NCI-H2107 (cell line): ENCODE measurements around the gene FALEC.

Experiments
- DNase-seq: peaks from one replicate; lab custom pipeline; 2025; lab: John Stamatoyannopoulos, UW

The FALEC gene

DNA sequence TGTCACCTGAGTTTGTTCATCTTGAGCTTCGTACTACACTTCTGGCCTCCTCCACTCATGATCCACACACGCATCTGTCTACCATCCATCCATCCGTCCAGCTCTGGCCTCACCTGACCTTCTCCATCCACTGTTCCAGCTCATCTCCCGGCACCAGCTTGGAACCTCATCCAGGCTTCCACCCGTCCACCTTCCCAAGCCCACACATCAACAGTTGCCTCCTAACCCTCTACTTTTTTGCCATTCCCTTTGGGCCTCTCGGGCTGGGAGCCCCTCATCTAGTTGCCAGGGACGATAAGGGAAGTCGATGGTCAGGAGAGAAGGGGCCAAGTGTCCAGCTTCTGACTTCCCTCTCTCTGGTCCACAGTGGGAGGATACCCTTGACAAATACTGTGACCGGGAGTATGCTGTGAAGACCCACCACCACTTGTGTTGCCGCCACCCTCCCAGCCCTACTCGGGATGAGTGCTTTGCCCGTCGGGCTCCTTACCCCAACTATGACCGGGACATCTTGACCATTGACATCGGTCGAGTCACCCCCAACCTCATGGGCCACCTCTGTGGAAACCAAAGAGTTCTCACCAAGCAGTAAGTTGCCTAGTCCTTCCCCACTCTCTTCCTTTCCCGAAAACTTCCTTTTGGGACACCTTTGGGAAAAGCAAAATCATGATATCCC, 3.4 kb upstream of the FALEC start:
- DNase-seq, result no peak

DNA sequence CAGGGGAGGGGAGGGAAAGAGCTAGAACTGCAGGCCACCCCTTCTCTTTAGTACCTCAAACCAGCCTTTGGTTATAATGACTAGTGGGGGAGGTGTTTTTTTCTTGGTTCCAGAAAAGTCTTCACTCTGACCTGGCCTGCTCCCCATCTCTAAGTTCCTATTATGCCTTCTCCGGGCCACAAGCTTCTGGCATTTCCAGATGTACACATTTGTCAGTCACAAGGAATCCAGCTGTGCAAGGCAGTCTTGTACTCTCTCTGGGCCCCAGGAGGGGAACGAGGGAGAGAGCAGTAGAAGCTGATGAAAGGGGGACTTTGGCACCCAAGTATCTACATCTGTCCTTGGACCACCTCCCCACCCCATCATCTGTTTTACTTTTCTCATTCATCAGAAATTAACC, 2.7 kb upstream of the FALEC start:
- no peak for DNase-seq

DNA sequence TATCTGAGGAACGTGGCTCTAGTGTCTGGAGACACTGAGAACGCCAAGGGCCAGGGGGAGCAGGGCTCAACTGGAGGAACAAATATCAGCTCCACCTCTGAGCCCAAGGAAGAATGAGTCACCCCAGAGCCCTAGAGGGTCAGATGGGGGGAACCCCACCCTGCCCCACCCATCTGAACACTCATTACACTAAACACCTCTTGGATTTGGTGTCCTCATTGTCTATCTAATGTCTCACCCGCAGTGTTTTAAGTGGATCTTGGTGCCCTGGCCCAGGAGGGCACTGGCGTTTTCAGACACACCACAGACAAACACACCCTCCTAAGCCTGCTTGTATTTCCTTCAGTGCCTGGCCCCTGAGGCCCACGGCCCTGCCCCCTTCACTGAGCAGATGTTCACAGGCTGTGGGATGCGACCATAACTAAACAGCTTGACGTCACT, 2.2 kb upstream of the FALEC start:
- no peak for DNase-seq

DNA sequence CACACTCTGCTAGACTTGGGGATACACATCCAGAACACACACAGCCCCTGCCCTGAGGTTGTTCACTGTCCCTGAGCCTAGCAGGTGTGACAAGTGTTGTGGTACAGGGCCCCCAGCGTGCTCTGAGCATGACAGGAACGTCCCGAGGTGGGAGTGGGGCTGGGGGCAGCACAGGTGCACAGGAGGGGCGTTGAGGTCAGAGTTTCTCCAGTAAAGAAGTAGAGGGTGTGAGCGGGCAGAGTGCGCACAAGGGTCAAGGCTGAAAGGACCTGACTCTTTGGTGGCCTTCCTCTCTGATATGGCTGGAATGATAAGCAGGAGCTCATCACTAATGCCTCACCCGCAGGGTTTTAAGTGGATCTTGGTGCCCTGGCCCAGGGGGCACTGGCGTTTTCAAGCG, 1.3 kb upstream of the FALEC start:
- DNase-seq, result no peak

DNA sequence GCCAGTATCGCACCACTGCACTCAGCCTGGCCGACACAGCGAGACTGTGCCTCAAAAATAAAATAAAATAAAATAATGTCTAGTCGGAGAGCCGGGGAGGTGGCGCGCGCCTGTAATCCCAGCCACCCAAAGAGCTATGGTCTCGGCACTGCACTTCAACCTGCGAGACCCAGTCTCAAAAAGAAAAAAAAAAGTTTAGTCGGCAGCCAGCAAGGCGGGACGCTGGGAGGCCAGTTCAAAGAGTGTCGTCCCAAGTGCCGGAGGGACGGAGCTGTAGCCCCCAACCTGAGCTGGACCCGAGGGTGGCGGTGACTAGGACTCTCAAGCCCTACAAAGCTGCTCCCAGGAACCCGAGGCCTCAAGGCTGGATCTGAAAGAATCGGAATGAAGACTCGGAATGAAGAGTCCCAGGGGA, 632 bp upstream of the FALEC start:
- DNase-seq, result no peak

DNA sequence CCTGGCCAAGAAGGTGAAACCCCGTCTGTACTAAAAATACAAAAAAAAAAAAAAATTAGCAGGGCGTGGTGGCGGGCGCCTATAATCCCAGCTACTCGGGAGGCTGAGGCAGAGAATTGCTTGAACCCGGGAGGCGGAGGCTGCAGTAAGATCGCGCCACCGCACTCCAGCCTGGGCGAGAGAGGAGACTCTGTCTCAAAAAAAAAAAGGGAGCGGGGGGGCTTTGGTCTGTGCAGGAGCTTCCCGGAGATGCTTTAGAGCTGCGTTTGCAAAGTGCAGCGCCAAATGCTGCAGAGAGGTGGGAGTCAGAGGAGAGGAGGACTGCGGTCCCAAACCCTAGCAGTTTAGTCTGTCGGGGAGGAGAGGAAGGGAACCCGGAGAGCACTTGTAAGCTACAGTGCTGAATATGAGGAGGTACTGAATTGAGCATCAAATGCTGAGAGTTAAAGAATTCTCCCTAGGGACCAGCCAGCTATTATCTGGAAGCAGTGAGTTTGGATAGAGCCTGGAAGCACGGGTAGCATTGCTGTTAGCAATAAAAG, 569 bp downstream of the FALEC start:
- DNase-seq, result peak; percentile 44

DNA sequence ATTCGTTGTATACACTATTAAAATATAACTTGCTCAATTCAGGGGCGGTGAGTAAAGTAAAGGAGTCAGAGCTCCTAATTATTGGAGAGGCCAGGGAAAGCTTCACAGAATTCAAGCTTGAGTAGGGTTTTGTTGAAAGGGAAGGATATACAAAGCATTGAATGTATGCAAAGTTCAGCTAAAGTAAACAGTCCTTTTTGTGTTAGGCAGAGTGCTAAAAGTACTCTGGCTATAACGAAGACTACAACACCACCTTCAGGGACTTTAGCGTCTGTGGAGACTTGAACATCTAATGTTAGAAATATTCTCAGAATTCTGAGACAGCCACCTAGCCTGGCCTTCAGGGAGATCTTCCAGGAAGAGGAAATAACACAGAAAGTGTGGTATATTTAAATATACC, 1.1 kb downstream of the FALEC start:
- no peak for DNase-seq

DNA sequence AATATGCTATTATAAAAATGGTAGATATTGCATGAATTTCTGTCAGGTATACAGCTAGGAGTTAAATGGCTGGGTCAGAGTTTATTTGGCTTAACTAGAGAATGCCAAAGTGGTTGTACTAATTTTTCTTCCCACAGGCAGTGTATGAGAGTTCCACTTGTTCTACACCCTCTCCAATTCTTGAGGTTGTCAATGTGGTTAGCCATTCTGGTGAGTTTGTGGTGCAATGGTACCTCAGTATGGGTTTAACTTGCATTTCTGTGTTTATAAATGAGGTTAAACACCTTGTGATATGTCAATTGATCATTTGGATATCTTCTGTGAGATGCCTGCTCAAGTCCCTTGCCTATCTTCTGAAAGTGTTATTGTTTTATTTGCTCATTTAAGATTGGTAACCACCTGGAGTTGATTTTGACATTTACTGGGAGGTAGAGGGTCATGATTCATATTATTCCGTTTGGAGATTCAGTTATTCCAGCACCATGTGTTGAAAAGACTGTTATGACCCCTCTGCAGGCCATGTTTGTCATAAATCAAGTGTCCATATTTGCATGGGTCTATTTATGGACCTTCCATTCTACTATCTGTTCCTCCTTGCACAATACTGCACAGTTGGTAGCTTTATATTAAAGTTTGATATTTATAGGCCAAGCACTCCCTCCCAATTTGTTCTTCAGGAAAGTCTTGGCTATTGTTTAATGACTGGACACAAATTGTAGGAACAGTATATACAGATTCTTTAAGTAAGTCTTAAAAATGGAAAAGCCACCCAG, 5.8 kb downstream of the FALEC start:
- DNase-seq, result no peak

DNA sequence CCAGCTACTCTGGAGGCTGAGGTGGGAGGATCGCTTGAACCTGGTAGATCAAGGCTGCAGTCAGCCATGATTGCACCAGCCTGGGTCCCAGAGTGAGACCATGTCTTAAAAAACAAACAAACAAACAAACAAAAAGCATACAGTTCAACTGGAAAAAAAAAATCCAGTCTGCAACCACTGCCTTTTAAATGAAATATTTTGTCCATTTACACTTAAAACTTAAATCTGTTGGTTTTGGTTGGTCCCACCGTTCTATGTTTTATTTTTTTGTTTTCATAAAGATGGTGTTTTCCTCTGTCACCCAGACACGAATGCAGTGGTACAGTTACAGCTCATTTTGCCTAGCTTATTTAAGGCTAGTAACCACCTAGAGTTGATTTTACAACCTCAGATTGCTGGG, 9.8 kb downstream of the FALEC start:
- no peak for DNase-seq

DNA sequence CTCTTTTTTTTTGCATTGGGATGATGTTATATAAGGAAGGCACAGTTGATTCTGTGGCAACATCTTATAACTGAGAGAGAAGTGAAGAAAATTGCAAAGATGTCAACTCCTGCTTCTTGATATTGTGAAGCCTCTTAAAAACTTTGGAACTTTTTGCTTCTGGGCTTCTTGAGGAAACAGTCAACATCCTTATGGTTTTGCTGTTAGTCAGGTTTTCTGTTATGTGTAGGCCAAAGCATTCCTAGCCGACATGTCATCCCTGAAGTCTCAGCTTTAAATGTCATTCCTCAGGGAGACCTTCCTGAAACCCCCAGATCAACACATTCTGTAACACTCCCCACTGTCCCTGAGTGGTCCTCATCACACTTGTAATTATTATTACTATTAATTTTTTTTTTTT, 12.6 kb downstream of the FALEC start:
- DNase-seq, result no peak

DNA sequence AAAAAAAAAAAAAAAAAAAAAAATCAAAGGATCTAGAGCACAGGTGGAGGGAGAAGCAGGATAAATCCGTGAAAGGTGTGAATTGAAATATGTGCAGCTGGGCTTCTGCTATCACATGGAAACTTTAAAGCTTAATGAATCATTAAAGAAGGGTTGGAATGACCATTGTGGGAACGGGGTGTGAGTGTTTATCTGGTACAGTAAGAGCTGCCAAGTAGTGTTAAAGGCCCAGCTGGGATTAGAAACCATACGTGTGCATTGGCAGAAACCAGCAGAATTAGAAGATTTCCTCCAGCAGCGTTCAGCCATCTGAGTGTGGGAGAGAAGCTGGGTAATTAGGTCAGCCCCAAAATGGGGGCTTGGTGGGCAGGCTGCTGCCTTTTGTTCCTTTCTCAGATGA, 13.5 kb downstream of the FALEC start:
- no peak for DNase-seq

DNA sequence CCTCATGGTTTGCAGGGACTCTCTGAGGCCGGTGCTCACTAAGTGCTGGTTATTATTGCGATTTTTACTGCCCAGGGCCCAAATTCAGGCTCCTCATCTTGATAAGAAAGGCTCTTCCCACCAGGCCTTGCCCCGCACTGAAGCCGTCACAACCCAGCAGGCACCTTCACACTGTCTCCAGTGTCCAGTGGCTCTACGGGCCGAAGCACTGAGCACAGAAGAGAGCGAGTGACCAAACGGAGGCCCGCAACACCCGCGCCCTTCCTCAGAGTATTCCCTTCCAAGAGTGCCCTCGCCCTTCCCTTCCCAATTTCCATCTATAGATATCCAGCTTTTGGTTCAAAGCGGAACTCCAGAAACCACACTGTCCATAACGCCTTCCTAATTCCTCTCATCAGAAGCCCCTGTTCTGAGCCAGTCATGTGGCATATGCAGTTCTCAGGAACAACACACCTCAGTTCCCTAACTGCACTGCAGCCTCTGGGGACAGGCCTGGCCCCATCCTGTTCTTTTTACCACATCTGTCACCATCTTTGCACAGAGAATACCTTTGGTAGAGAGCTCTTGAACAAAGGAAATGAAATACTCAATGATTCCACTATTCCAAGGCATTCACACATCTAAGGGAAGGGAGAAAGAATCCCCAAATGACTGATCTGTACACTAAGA, 15.1 kb downstream of the FALEC start:
- no peak for DNase-seq

DNA sequence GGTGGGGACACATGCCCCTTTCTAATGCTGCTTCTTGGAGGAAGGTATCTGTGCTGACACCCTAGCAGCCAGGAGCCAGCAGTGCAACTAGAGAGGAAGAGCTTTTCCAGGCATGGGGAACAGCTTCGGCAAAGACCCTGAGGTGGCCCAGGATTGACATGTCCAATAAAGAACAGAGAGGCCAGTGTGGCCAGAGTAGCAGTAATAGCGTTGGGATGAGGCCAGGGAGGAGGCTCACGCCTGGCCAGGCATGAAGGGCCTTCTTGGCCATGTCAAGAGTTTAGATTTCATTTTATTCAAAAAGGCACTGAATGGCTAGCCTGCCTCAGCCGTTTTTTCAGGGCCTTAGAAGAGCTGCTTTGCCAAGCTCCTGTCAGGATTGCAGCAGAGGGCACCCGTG, 17.3 kb downstream of the FALEC start:
- no peak for DNase-seq

DNA sequence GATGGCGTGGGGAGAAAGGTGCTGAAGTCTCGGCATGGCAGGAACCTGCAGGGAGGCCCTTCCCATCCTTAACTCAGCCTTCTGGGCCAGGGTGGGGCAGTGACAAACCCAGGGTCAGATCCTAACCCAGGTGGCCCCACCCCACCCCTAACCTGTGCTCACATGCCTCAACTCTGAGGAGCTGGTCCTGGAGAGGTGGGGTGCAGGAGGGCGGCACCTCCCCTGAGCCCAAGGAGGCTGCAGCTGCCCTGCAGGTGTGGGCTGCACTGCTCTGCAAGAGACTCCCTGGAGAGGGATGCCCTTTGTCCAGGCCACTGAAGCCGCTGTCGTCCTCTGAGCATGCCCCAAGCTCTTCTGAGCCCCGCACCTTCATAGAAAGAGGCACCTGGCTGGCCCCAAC, 18.4 kb downstream of the FALEC start:
- DNase-seq, result no peak

DNA sequence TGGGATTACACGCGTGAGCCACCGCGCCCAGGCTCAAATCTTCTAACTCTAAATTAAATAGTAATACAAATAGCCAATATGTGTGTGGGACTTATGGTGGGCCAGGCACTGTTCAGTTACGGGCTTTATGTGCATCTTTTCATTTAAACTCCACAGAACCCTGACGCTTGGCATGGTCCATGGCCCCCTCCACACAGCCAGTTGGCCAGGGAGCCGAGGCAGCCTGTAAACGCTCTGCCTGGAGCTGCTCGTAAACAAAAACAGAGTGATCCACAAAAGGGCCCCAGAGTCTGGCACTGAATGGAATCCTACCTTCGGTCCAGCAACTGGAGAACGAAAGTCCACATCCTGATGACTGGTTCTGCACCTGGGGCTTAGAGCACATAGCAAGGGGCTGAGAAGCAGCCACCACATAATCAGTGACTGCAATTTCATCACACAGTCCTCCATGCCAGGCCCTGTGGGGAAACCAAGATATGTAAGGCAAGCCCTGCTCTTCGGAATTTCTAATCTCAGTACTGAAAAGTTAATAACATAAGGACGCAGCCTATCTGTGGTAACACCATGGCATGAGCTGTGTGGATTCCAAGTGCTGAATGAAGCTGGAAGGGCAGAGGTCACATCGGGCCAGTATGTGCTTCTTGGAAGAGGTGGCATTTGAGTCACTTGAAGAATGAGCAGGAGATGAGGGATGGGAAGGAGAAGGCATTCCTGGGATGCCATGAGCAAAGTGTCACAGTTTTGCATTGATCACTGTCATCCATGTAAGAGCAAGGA, 20.1 kb downstream of the FALEC start:
- DNase-seq, result no peak

DNA sequence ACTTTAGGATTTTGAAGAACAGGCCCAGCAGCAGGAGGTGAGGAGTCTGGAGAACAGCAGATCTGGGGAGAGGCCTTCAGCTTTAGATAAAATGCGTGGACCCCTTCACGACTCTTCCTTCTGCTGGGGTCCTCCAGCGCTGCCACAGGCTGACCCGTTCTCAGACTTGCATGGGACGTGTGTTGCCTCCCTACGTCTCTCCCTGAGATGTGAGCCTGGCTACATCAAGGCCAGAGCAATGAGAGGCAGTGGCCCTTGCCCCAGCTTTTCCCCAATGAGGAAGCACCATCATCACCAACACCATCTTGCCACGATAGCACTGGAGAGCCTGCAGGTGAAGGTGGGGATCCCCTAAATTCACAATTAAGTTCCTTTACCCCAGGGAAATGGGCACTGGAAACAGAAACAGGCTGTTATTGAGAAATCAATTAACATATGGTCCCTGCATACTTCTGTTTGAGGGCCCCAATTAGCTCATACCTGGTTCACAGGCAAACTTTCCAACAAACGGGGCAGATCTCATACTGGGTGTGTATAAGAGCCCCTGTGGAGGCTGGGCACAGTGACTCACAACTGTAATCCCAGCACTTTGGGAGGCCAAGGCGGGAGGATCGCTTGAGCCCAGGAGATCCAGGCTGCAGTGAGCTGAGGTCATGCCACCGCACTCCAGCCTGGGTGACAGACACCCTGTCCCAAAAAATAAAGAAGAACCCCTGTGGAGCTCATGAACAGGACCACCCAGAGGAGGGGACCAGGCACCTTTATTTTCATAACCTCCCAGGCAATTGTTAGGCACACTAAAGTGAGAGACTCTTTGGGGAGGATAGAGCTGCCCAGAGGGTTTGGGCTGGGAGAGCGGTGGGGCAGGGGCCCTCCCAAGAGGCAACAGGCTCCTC, 21.5 kb downstream of the FALEC start:
- DNase-seq, result no peak

DNA sequence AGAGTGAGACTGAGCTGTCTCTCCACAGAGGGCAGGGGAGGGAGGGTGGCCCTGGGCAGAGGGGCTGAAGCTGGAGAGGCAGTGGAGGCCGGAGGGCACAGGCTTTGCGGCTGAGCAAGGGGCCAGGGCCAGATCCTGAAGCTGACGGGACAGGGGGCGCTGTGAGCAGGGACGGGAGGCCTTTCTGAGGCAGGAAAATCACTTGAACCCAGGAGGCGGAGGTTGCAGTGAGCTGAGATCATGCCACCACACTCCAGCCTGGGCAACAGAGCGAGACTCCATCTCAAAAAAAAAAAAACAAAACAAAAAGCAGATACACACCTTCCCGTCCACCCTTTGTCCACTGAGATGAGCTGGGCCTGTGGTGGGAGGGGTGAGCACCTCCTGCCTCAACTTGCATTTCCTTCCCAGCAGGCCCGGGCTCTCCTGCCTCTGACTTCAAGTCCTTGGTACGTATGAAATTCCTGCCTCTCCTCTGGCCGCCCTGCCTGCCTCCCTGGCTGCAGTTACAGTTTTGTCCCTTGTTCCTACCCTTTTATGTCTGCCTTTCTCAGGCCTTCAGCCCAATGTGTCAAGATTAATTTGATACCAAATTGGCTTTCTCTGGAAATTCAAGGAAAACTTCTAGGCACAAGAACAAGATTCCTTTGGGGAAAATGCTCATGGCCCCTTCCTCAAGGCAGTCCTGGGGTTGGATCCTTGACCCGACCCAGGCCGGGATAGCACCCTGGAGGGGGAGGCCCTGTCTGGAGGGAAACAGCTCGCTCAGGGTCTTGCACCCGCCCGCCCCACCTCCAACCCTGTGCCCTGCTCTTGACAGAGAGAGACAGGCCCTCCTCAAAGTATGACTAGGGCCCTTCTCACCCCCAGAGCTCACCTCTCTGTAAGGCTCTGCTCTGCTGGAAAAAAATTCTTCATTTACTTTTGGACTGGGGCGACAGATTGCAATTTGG, 22.5 kb downstream of the FALEC start:
- DNase-seq, result no peak

DNA sequence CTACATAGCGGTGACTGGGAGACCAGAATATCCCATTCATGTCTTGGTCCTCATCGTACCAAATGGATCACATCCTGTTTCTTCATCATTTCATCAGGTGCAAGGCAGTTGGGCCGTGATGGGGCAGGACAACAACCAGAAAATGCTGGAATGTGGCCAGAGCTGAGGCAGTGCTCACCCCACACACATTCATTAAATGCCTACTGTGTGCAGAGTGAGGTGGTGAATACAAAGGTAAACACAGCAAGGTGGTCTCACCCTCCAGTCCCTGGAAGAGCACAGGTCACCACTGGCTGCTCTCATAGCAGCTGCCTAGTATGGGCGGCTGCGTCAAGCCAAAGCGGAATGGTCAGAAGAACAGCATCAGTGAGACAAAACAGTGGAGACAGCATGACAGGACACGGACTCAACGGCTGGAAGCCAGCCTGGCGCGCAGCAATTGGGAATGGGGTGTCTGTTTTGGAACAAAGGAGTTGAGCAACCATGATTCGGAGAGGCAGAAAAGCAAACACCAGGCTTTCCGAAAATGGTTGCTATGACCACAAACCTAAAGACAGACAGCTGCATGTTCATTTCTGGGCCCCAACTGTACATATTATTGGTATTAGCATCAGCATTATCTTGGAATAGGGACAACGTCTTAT, 28.1 kb downstream of the FALEC start:
- peak; percentile 49 for DNase-seq

DNA sequence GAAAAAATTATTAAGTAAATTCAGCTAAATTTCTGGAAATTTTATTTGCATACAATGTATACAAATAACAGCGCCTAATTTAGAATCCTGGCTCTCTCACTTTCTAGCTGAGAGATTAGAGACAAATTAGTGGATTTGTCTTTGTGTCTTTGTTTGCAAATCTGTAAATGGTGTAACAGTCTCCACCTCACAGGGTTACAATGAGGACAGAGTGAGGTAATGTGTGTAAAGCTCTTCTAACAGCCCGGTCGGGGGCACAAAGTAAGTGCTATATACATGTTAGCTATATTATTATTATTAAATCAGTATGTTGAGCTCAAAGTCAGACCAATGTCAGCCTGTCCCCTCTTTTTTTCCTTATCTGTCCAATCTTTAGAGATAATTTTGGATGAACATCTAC, 28.7 kb downstream of the FALEC start:
- DNase-seq, result no peak
